AG09309 (cell line): ENCODE data around the gene TCF7.

Source experiments
- DNase-seq: peaks from one replicate; pipeline ENCODE4 v3.0.0-alpha.2; 2010; ENCODE audit warnings: low read depth
- H3K4me3 ChIP-seq: 2 replicates; pipeline ENCODE4 v1.5.1; 2011; ENCODE audit warnings: mild to moderate bottlenecking, low read depth, low read length, moderate library complexity; ENCODE audit not compliant: control insufficient read depth
- CTCF ChIP-seq: IDR thresholded peaks from 2 replicates; pipeline ENCODE4 v1.5.1; 2011; ENCODE audit warnings: mild to moderate bottlenecking, low read depth, low read length, inconsistent platforms; ENCODE audit not compliant: insufficient read depth, control insufficient read depth; ENCODE audit errors: missing control alignments

The TCF7 gene

DNA sequence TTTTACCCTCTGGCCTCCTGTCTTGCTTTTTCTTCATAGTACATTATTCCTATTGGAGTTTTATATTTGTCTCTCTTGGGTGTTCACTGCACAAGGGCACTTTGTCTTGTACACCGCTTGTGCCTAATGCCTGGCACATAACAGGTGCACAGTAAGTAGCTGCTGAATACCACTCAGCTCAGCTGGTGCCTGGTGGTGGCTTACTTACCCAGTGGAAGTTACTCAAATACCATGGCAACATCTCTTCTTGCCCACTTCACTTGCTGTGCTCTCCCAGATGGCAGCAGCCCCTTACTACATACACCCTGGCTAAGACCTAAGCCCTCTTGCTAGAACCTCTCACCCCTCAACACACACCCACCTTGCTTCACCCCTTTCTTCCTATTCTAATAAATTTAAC, 73.6 kb downstream of the TCF7 start:
- no peak for TF ChIP-seq CTCF
- no peak overlapping the region for H3K4me3 ChIP-seq
- DNase-seq = no peak

DNA sequence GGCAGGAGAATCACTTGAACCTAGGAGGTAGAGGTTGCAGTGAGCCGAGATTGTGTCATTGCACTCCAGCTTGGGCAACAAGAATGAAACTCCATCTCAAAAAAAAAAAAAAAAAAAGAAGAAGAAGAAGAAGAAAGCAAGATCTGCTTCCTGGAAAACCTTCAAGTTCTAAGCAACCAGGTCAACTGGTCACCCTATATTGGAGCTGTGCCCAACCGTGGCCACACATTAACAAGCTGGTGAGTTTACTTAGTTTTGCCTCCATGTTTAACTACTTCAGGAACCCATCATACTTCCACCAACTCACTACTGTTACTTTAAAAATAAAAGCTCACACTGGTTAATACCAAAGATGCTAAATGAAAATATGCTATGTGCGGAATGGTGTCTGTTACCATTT, 74.5 kb downstream of the TCF7 start:
- TF ChIP-seq CTCF = no peak
- no peak overlapping the region for H3K4me3 ChIP-seq
- no peak for DNase-seq

DNA sequence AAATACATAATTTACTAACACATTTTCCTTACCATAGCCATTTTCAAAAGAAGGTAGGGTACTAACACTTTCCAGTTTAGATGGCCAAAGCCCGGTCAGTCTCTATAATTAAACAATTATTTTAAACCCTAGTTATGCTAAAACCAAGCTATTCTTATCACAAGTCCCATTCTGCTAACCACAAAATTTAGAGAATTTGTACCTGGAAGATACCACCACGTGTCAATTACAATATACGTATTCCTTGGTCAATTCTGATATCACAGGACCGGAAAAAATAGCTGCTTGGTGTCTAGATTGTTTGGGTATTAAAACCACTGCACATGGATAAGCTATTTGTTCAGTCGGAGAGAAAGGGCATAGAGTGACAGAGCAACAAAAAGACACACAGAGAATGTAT, 81.2 kb downstream of the TCF7 start:
- no peak for TF ChIP-seq CTCF
- H3K4me3 ChIP-seq = no peak overlapping the region
- no peak for DNase-seq
